Spleen (tissue), 7 donors: ENCODE measurements around the gene NFIB.

Experiments used
- CTCF ChIP-seq, 11 experiments: fragments of 200-600 bp in 7 of 11; fragments of 450-650 bp in 4 of 11; sonication (generic) in 4 of 11; IDR thresholded peaks in 8 of 11; conservative IDR thresholded peaks in 3 of 11; 1 replicate in 7 of 11; 2 replicates in 4 of 11; pipeline versions ENCODE4 v1.4.0 to v1.8.0; 2016 to 2021; ENCODE audit warnings: antibody characterized with exemption in 11 of 11, inconsistent platforms in 4 of 11, mild to moderate bottlenecking in 1 of 11
- POLR2A ChIP-seq, 3 donors: fragments of 450-650 bp; IDR thresholded peaks; one replicate each; pipeline ENCODE4 v1.5.1; 2017; ENCODE audit warnings: antibody characterized with exemption in 3 of 3, mild to moderate bottlenecking in 1 of 3
- POLR2AphosphoS5 ChIP-seq, 3 donors: sonication (generic); formaldehyde crosslinking; IDR thresholded peaks; one replicate each; pipeline ENCODE4 v1.5.1; 2017; ENCODE audit warnings: antibody characterized with exemption in 3 of 3
- donor health status: DM: no; HTN: no; CAD: no; lungs with moderate emphysema.
- donor health status: DM: no; HTN: no; CAD: no.
- donor health status: DM: no; HTN: no; CAD: no.

GRCh38 chr9:14279671-14280070, 34.3 kb downstream of the NFIB start:
- TF ChIP-seq CTCF (IDR thresholded peaks at IDR 0.05 in 8 of 11, conservative IDR thresholded peaks at IDR 0.05 in 3 of 11), result no peak
- TF ChIP-seq POLR2A (IDR thresholded peaks at IDR 0.05), result no peak
- no peak for TF ChIP-seq POLR2AphosphoS5 (IDR thresholded peaks at IDR 0.05)
